DMS79 (cell line): Measurements from ENCODE around the gene FSIP2.
"Not testable (repeated sequence)": the region's sequence is repeated elsewhere in the genome, so short reads cannot be mapped to it uniquely, and the experiment has no call there.

ENCODE experiments used
- DNase-seq: peaks from one replicate; lab custom pipeline; 2025; lab: John Stamatoyannopoulos, UW

Gene FSIP2

DNA sequence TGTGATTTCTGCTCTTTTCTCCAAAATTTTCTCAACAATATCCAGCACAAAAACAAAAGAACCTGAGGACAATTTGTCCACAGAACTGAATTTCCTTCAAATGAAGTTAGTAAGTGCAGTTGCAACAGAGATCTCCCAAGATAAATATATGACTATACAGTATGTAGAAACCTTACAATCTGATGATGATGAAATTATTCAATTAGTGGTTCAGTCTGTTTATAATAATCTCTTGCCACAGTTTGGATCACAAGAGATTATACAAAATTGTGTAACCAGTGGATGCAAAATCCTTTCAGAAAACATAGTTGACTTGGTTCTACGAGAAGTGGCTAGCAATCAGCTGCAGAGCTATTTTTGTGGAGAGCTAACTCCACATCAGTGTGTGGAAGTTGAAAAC, 68.7 kb downstream of the FSIP2 start:
- no peak for DNase-seq

DNA sequence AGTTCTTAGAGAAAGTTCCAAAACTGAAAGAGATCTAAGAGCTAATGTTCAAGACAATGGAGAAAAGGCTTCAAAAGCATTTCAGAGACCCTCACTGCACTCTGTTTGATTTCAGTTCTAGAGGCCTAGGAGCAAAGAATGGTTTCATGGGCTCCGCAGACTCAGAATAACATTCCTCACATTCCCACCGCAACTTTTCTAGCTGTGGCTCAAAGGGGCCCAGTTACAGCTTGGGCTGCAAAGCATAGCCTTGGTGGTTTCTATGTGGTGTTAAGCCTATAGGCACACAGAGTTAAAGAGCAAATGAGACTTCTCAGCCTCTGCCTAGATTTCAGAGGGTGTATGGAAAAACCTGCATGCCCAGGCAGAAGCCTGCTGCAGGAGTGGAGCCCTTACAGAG, 73.0 kb downstream of the FSIP2 start:
- DNase-seq = no peak

DNA sequence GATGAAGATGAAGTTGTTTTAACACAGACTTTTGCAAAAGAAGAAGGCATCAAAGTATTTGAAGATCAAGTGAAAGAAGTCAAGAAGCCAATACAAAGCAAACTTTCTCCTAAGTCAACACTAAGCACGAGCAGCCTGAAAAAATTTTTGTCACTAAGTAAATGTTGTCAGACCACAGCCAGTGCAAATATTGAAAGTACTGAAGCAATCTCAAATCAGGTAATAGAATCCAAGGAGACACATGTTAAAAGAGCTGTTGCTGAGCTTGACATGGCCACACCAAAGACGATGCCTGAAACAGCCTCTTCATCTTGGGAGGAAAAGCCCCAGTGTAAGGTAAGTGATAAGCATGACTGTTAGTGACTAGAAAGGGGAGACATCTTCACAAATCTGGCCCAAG, 75.1 kb downstream of the FSIP2 start:
- no peak for DNase-seq

DNA sequence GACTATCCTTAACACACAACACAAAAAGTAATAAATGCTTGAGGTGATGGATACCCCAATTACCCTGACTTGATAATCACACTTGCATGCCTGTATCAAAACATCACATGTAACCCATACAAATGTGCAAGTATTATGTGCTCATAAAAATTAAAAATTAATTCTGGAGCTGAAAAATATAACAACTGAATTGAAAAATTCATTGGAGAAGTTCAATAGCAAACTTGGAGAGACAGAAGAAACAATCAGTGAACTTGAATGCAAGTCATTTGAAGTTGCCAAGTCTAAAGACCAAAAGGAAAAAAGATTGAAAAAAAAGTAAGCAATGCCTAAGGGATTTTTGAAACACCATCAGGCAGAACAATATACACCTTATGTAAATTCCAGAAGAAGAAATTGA, 79.4 kb downstream of the FSIP2 start:
- DNase-seq = no peak

DNA sequence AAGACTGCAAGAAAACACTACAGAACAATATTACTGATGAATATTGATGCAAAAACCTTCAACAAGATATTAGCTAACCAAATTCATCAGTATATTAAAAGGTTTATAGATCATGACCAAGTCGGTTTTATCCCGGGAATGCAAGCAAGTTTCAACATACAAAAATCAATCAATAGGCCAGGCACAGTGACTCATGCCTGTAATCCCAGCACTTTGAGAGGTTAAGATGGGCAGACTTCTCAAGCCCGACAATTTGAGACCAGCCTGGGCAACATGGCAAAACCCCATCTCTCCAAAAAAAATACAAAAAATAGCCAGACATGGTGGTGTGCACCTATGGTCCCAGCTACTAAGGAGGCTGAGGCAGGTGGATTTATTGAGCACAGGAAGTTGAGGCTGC, 82.9 kb downstream of the FSIP2 start:
- DNase-seq = no peak

DNA sequence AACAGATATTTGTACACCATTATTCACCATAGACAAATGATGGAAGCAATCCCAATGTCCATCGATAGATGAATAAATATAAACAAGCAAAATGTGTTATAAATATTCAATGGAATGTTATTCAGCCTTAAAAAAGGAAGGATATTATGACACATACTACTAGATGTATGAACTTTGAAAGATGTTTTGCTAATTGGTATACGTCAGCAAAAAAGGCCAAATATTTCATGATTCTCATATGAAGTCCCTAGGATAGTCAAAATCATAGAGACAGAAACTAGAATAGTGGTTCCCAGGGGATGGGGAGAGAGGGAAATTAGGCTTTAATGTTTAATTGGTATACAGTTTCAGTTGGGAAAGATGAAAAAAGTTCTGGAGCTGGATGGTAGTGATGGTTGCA, 85.2 kb downstream of the FSIP2 start:
- no peak for DNase-seq

DNA sequence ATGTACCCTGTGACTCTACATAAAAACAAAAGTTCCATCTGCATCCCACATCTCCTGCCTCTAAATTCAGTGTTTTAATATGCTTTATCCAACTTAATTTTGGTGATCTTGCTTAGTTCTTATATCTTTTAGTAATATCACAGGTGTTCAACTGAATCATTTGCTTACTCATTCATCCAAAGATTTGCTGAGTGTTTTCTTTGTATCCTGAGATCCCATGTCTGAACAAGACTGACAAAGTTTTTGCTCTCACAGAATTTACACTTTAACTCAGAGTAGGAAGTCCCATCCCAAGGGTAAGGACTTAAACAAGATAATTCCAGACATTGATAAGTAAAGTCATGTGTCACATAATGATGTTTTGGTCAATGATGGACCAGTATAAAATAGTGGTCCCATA, 87.0 kb downstream of the FSIP2 start:
- no peak for DNase-seq

DNA sequence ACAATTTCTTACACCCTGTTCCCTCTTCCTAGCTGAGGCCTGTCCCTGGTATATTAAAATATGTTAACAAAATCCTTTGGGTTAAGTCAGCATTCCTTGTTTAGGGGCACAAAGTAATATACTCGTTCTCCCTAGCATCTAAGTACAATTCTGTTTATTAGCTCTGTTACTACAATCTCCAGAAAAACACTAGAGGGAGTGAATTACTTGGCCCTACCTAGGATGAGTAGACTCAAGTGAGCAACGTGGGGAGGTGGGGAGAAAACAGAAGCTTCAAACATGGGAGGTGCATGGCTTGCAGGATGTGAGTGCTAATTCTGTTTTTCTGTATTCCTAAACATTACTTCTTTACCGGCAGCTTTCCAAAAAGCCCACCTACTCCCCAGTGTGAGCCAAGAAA, 89.7 kb downstream of the FSIP2 start:
- DNase-seq = no peak

DNA sequence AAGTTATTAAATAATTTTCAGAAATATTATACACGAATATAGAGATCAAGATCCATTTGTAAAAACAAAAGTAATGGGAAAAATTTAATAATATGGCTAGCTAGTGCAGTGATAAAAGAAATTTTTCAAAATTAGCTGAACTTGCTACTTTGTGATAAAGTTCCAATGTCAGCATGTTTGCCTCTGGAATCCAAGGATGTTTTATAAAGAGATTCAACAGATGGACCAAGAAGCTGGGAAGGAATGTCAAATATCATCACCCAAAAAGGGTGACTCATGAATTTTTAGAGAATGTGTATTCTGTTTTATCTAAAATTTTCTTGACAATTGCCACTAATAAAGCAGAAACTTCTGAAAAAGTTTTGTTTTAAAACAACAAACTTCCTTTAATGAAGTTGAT, 95.3 kb downstream of the FSIP2 start:
- no peak for DNase-seq

DNA sequence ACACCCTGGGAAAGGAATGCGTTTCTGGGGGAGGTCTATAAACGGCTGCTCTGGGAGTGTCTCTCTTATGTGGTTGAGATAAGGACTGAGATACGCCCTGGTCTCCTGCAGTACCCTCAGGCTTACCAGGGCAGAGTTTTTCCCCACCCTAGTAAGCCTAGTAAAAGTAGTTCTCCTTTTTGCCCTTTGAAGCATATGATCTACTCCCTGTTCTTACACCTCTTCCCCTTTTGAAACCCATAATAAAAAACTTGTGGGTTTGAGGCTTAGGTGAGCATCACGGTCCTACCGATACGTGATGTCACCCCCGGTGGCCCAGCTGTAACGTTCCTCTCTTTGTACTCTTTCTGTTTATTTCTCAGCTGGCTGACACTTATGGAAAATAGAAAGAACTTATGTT, 97.4 kb downstream of the FSIP2 start:
- DNase-seq = no peak

DNA sequence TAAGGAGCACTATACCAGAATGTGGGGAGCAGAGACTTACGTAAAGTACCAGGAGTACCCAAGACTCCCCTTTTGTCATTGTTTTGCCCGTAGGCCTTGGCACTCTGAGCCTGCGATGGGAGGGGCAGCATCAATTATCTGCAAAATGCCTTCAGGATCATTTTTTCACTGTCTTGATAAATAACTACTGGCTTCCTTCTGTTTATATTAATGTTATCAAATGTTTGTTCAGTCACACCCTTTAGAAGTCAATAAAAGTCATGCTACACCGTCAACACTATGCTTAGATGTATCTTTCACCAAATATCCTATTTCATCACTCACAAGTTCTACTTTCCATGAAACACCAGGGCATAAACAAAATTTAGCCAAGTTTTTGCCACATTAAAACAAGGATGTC, 116.3 kb downstream of the FSIP2 start:
- no peak for DNase-seq

DNA sequence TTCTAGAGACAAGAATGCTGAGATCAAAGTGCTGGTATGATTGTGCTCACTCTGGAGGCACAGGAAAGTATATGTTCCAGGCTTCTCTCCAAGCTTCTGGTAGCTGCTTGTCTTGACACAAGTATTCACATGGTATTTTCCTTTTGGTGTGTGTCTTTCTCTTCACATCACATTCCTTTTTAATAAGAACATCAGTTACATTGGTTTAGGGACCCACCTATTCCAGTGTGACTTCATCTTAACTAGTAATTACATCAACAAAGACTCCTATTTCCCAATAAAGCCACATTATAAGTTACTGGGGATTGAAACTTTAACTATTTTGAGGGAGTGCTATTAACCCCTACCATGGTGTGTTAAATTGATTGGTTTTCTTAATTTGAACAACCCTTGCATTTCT, 119.1 kb downstream of the FSIP2 start:
- no peak for DNase-seq

DNA sequence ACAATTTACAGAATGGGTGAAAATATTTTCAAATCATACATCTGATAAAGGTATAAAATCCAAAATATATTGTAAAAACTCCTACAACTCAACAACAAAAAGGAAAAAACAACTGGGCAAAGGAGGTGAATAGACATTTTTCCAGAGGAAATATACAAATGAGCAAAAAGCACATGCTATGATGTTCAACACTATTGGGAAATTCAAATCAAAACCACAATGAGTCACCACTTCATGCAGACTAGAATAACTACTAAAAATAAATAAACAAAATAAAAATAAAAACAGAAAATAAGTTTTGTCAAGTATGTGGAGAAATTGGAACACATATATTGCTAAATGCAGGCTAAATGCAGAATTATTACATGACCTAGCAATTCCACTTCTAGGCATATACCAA, 120.9 kb downstream of the FSIP2 start:
- DNase-seq = no peak

DNA sequence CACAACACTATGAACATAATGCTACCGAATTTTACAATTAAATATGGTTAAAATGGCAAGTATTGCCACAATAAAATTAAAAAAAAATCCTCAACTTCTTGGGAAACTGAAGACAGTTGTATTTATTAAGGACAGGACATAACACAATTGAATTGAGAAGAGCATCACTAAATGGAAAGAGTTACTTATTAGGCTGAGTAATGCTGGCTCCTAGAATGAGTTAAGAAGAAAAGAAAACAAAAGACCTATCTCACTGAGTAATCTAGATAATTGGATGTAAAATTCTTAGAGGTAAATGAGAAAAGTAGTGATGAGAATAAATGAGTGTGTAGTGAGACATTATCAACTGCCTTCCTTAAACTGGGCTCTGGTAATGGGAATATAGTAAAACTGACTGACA, 121.7 kb downstream of the FSIP2 start:
- no peak for DNase-seq

DNA sequence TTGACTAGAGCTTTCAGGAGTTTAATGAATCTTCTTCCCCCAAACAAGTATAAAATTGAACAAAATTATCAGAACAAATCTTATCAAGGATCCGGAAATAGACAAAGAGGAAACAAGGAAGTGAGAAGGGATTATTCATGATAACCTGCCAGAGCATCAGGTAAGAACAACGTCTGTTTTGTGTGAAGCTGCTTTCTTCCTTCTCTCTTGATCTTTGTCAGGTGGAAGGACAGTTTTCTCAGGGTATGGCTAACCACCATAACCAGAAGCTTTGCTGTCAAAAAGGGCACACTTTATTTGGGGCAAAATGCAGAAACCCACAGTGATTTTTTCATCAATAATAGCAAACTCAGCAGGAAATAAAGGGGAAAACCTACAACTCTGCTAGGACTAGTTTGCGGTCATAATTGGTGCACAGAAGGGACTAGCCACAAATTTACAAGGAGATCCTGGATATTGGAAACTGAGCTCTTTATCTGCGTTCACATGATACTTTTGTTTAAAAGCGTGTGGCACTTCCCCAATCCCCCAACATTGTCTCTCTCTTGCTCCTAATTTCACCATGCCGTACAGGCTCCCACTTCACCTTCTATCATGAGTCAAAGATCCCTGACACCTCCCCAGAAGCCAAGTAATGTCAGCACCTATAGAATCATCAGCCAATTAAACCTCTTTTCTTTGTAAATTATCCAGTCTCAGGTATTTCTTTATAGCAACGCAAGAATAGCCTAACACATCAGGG, 124.2 kb downstream of the FSIP2 start:
- DNase-seq = no peak

DNA sequence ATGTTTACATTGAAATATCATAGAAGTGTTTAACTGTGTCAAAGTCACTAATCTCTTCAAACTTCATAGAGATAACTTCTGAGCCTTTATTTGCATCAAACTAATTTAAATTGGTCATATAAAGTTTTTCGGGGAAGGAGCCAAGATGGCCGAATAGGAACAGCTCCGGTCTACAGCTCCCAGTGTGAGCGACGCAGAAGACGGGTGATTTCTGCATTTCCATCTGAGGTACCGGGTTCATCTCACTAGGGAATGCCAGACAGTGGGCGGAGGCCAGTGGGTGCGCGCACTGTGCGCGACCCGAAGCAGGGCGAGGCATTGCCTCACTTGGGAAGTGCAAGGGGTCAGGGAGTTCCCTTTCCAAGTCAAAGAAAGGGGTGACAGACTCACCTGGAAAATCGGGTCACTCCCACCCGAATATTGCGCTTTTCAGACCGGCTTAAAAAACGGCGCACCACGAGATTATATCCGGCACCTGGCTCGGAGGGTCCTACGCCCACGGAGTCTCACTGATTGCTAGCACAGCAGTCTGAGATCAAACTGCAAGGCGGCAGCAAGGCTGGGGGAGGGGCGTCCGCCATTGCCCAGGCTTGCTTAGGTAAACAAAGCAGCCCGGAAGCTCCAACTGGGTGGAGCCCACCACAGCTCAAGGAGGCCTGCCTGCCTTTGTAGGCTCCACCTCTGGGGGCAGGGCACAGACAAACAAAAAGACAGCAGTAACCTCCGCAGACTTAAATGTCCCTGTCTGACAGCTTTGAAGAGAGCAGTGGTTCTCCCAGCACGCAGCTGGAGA, 126.1 kb downstream of the FSIP2 start:
- not testable (repeated sequence) for DNase-seq

DNA sequence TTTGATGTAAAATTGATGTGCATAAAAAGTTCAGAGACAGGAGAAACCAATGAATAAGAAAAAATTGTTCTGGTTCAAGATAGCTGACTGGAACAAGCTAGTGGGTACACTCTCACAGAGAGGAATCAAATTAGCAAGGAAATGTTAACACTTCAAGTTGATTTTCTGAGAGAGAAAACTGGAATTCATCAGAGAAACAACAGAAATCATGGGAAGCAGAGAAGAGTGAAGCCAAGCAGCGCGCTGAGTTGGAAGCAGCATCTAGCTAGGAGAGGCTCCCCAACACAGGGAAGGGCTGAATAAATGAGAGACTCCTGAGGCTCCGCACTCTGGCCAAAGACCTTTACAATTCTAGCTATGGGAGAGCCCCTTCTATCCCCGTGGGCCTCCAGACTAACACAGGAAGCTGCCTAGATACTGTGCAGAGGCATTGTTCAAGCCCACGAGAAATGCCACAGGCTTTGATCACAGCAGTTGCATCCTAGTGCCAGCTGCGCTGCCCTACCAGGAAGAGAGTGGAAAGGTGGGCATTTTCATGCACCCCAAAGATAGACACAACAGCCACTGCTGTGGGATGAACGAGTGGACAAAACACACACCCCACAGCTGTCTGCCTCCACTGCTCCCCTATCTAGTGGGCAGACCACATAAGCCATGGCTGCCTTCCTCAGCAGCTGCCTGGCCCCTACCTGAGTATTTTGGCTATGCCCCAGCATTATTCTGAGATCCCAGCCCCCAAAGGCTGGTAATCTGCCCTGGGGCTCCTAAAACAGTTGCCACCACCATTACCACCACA, 136.7 kb downstream of the FSIP2 start:
- DNase-seq = no peak

DNA sequence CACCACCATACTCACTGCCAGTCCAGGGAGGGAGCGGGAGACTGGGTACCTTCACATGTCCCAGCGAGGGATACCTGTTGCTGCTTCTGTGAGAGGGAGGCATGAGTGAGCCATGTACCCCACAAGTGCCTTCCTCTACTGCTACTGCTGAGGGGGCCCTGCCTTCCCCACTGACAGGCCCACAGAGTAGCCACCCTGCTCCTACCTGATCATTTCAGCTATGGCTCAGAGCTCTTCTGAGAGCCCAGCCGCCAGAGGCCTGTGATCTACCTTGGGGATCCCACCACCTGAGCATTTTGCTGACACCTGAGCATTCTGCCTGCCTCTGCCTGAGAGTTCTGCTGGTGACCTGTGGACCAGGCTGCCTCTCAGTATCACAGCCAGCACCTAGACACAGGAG, 137.6 kb downstream of the FSIP2 start:
- DNase-seq = no peak

DNA sequence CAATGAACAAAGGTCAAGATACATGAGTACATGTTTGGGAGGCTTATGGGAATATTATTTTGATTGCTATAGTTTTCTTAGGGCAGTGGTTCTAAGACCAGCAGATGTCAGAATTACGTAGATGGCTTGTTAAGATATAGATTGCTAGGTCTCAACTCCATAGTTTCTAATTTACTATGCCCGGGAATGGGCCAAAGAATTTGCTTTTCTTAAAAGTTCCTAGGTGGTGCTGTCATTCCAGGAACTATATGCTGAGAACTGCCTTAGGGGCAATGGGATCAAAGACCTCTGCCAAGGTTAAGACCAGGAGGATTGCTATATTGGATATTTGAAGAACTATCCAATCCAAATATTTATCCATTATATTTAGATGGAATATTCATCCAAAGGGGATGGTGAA, 141.8 kb downstream of the FSIP2 start:
- DNase-seq = no peak
